Spleen (tissue), 11 donors: ENCODE data around the gene DDX20. TPM values are rescaled to one million over a fixed set of nuclear protein-coding genes. Genes with fewer than 3 reads are reported as not detected.

Experiments used
- DNase-seq: peaks from one replicate; pipeline ENCODE4 v3.0.0-alpha.2; 2020
- H3K27ac ChIP-seq, 8 donors: fragments of 200-600 bp; sonication (generic) in 7 of 8; 1 replicate in 4 of 8; 2 replicates in 4 of 8; pipeline versions ENCODE4 v1.5.0 to v1.8.0; 2016 to 2021; ENCODE audit warnings: inconsistent platforms in 4 of 8, mild to moderate bottlenecking in 4 of 8, moderate library complexity in 1 of 8
- H3K27me3 ChIP-seq, 7 donors: fragments of 200-600 bp; sonication (generic) in 6 of 7; replicated peaks in 1 of 7; 1 replicate in 4 of 7; 2 replicates in 3 of 7; pipeline versions ENCODE4 v1.5.0 to v1.8.0; 2016 to 2021; ENCODE audit warnings: inconsistent platforms in 3 of 7, mild to moderate bottlenecking in 1 of 7
- H3K36me3 ChIP-seq, 6 donors: fragments of 200-600 bp; sonication (generic) in 5 of 6; 1 replicate in 4 of 6; 2 replicates in 2 of 6; pipeline versions ENCODE4 v1.5.0 to v1.8.0; 2016 to 2021; ENCODE audit warnings: inconsistent platforms in 2 of 6
- H3K4me1 ChIP-seq, 6 donors: fragments of 200-600 bp; sonication (generic) in 5 of 6; 1 replicate in 3 of 6; 2 replicates in 3 of 6; pipeline versions ENCODE4 v1.5.0 to v1.8.0; 2016 to 2021; ENCODE audit warnings: inconsistent platforms in 3 of 6
- H3K4me3 ChIP-seq, 8 donors: fragments of 200-600 bp; sonication (generic) in 7 of 8; 1 replicate in 4 of 8; 2 replicates in 4 of 8; pipeline versions ENCODE4 v1.5.0 to v1.8.0; 2016 to 2021; ENCODE audit warnings: inconsistent platforms in 4 of 8, mild to moderate bottlenecking in 4 of 8, moderate library complexity in 2 of 8
- H3K9me3 ChIP-seq, 8 donors: fragments of 200-600 bp; sonication (generic) in 7 of 8; 1 replicate in 4 of 8; 2 replicates in 4 of 8; pipeline versions ENCODE4 v1.5.0 to v1.8.0; 2016 to 2021; ENCODE audit warnings: inconsistent platforms in 4 of 8
- POLR2A ChIP-seq, 3 donors: fragments of 450-650 bp; IDR thresholded peaks; one replicate each; pipeline ENCODE4 v1.5.1; 2017; ENCODE audit warnings: antibody characterized with exemption in 3 of 3, mild to moderate bottlenecking in 1 of 3
- POLR2AphosphoS5 ChIP-seq, 3 donors: sonication (generic); formaldehyde crosslinking; IDR thresholded peaks; one replicate each; pipeline ENCODE4 v1.5.1; 2017; ENCODE audit warnings: antibody characterized with exemption in 3 of 3
- WGBS, 5 donors: extraction: QIAGEN DNeasy Blood & Tissue Kit in 3 of 5; methylation state at CpG; one replicate each; pipeline versions ENCODE4 v1.1.5 to v1.1.7; 2013 to 2018; 5-methylcytosine and 5-hydroxymethylcytosine counted together
- intact Hi-C: fragments of 100-400 bp; cut with DNase I; formaldehyde crosslinking; loops from one replicate; pipeline ENCODE4 v1.15.0; 2023; ENCODE audit warnings: low total_unique reads
- polyA plus RNA-seq, 3 donors: library from polyadenylated mRNA; stranded (reverse); fragments of 200-250 nt; gene quantifications; one replicate each; pipeline ENCODE4 v1.2.1, GENCODE V29; 2013
- total RNA-seq, 7 donors: library from RNA; depleted of rRNA in 3 of 7; stranded (reverse); fragments of >200 nt in 3 of 7; fragmentation: NEBNext Ultra II Directional in 4 of 7; extraction: Animal tissue kit (Norgen Biotek cat#: 25700) in 4 of 7; gene quantifications; one replicate each; pipeline versions ENCODE4 v1.1.0 to v1.2.1, GENCODE V29; 2016 to 2021
- TF ChIP-seq, protein P1 (sequence below), 11 experiments: fragments of 200-600 bp in 7 of 11; fragments of 450-650 bp in 4 of 11; sonication (generic) in 4 of 11; IDR thresholded peaks in 8 of 11; conservative IDR thresholded peaks in 3 of 11; 1 replicate in 7 of 11; 2 replicates in 4 of 11; pipeline versions ENCODE4 v1.4.0 to v1.8.0; 2016 to 2021; ENCODE audit warnings: antibody characterized with exemption in 11 of 11, inconsistent platforms in 4 of 11, mild to moderate bottlenecking in 1 of 11
- donor health status: healthy with polysubstance abuse.
- donor health status: DM: no; HTN: no; CAD: no; lungs with moderate emphysema.
- donor health status: DM: no; HTN: no; CAD: no.
- donor health status: Bipolar disorder and iron deficiency.
- donor health status: healthy.
- donor health status: DM: no; HTN: no; CAD: no.
- donor health status: DM: yes; HTN: yes; CAD: no.

DDX20 gene
- total and polyA plus RNA-seq, 10 donors, result 7.6 to 40.3 (median 13.3) TPM

DNA sequence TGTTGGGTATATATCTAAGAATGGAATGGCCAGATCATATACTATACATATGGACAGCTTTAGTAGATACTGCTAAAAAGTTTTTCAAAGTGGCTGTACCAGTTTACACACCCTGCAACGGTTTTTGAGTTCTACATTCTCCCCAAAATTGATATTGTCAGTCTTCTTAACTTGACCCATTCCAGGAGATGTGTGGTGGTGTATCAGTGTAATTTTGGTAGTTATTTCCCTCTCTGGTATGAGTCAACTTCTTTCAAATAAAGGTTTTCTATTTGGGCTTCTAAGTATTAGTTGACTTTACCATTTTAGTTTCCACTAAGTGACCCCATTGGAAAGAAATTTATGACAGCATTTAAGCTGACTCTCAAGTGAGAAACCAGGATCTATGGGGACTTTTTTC is 45.7 kb upstream of the DDX20 start:
- Histone ChIP-seq H3K36me3 (peaks cover 0 to 94% (median 47%) of the 10 kb centered on the region in 6 donors), H3K9me3 (no peaks in the 10 kb centered on the region), H3K27me3 (no peaks in the 10 kb centered on the region), H3K4me3 (no peak overlapping the region), H3K4me1 (peaks cover 0 to 38% (median 2%) of the 10 kb centered on the region in 6 donors), H3K27ac (peak overlapping the region in 2 of 8 donors; percentile 28 to 82)
- intact Hi-C loops, result no loop called here
- no peak for DNase-seq
- 63 to 85% (median 79%) methylated on average over 1 of the region's 1 CpG for WGBS, 5 donors
- TF ChIP-seq, protein P1, sequence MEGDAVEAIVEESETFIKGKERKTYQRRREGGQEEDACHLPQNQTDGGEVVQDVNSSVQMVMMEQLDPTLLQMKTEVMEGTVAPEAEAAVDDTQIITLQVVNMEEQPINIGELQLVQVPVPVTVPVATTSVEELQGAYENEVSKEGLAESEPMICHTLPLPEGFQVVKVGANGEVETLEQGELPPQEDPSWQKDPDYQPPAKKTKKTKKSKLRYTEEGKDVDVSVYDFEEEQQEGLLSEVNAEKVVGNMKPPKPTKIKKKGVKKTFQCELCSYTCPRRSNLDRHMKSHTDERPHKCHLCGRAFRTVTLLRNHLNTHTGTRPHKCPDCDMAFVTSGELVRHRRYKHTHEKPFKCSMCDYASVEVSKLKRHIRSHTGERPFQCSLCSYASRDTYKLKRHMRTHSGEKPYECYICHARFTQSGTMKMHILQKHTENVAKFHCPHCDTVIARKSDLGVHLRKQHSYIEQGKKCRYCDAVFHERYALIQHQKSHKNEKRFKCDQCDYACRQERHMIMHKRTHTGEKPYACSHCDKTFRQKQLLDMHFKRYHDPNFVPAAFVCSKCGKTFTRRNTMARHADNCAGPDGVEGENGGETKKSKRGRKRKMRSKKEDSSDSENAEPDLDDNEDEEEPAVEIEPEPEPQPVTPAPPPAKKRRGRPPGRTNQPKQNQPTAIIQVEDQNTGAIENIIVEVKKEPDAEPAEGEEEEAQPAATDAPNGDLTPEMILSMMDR (IDR thresholded peaks at IDR 0.05 in 8 of 11, conservative IDR thresholded peaks at IDR 0.05 in 3 of 11), result no peak
- TF ChIP-seq POLR2AphosphoS5 (IDR thresholded peaks at IDR 0.05) (no peak), POLR2A (IDR thresholded peaks at IDR 0.05) (no peak)

DNA sequence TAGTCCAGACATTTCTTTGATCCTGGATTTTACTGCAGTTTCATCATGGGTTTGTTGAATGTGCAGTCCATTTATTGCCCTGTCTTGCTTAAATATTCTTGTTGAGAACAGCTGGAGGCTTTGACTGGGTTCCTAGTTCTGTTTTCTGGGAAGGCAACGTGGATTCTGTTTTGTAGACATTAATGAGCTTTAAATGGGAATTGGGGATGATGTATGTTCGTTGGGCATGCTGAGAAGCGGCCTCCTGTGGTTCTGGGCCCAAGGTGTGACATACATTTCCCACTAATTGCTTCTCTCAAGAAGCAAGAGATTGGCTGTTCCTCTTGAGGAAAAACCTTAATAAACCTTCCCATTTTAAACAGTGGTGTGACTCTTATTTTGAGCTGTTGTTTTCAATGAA is 39.4 kb upstream of the DDX20 start:
- H3K36me3 ChIP-seq, result peaks cover 0 to 53% (median 13%) of the 10 kb centered on the region in 6 donors
- H3K4me1 ChIP-seq, result peaks cover 0 to 27% (median 6%) of the 10 kb centered on the region in 6 donors
- 81 to 94% (median 82%) methylated on average over 3 of the region's 3 CpGs for WGBS, 5 donors
- TF ChIP-seq POLR2AphosphoS5 (IDR thresholded peaks at IDR 0.05) (no peak), POLR2A (IDR thresholded peaks at IDR 0.05) (no peak)
- TF ChIP-seq, protein P1 (IDR thresholded peaks at IDR 0.05 in 8 of 11, conservative IDR thresholded peaks at IDR 0.05 in 3 of 11), result no peak
- H3K27ac ChIP-seq, result no peak overlapping the region
- H3K4me3 ChIP-seq, result no peak overlapping the region
- DNase-seq, result no peak
- H3K27me3 ChIP-seq, result no peaks in the 10 kb centered on the region
- intact Hi-C loops, result loop anchor here (5.0 kb wide), 1 partner anchor 36 kb away; no protein-coding TSS in a partner anchor
- no peaks in the 10 kb centered on the region for H3K9me3 ChIP-seq

DNA sequence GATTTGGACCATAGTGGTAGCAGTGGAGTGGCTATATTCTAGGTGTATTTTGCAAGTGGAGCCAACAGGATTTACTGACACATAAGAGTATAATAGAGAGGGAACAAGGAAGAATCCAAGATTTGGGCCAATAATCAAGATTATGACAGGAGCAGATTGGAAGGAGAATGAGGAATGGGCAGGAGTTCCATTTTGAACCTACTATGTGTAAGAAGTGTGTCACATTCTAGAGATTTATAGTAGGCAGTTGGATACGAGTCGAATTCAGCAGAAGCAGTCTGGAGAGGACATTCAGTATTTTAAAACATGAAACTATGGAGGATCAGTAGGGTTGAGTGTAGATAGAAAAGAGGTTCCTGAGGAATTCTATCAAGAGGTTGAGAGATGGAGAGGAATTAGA is 38.3 kb upstream of the DDX20 start:
- no peak for DNase-seq
- intact Hi-C loops, result loop anchor here (5.0 kb wide), 1 partner anchor 35 kb away; no protein-coding TSS in a partner anchor
- H3K27ac ChIP-seq, result no peak overlapping the region
- peaks cover 0 to 42% (median 8%) of the 10 kb centered on the region in 6 donors for H3K36me3 ChIP-seq
- H3K4me3 ChIP-seq, result no peak overlapping the region
- H3K27me3 ChIP-seq, result no peaks in the 10 kb centered on the region
- peaks cover 0 to 38% (median 10%) of the 10 kb centered on the region in 6 donors for H3K4me1 ChIP-seq
- H3K9me3 ChIP-seq, result no peaks in the 10 kb centered on the region
- TF ChIP-seq, protein P1 (IDR thresholded peaks at IDR 0.05 in 8 of 11, conservative IDR thresholded peaks at IDR 0.05 in 3 of 11), result no peak
- TF ChIP-seq POLR2AphosphoS5 (IDR thresholded peaks at IDR 0.05) (no peak), POLR2A (IDR thresholded peaks at IDR 0.05) (no peak)
- 94 to 100% (median 98%) methylated on average over 2 of the region's 2 CpGs for WGBS, 5 donors

DNA sequence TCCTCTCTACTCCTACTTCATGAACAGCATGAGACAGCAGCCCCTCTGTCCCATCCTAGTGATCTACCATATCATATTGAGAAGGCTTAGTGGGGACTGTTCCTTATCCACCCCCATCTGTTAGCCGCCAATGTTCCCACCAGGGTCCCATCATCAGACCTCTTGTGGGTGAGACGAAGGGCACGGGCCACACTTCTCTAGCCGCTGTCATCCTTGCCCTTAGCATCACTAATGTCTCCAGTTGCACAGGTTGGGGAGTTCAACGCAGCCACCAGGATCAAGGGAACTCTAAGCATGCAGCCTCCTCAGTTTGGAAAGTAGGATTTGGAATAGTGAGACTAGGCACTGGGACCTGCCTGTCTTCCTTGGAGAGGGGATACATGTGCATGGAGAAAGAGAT is 36.6 kb upstream of the DDX20 start:
- TF ChIP-seq, protein P1 (IDR thresholded peaks at IDR 0.05 in 8 of 11, conservative IDR thresholded peaks at IDR 0.05 in 3 of 11), result no peak
- peak in 1 of 3 donors; percentile 36 for TF ChIP-seq POLR2AphosphoS5 (IDR thresholded peaks at IDR 0.05)
- intact Hi-C loops, result loop anchor here (5.0 kb wide), 1 partner anchor 33 kb away; no protein-coding TSS in a partner anchor
- Histone ChIP-seq H3K27ac (peak overlapping the region in 1 of 8 donors; percentile 93), H3K4me1 (peaks cover 0 to 55% (median 20%) of the 10 kb centered on the region in 6 donors), H3K36me3 (peaks cover 0 to 25% (median 7%) of the 10 kb centered on the region in 6 donors), H3K9me3 (no peaks in the 10 kb centered on the region), H3K27me3 (no peaks in the 10 kb centered on the region), H3K4me3 (no peak overlapping the region)
- 92 to 97% (median 96%) methylated on average over 5 of the region's 5 CpGs for WGBS, 5 donors
- no peak for DNase-seq
